GM21367 (cell line): ENCODE data around the gene FBXW8.

Experiments used
- ATAC-seq: cut with Tn5 transposase; IDR thresholded peaks from one replicate; pipeline ENCODE4 v1.9.1; 2021; ENCODE audit not compliant: unreplicated experiment

Gene FBXW8

GRCh38 chr12:116885491-116885890 lies 25.3 kb upstream of the FBXW8 start:
- no peak for ATAC-seq

GRCh38 chr12:116887244-116887643 lies 23.5 kb upstream of the FBXW8 start:
- ATAC-seq, result no peak

- no peak for ATAC-seq
Measured at GRCh38 chr12:116887897-116888296, 22.9 kb upstream of the FBXW8 start.

GRCh38 chr12:116890330-116890729 lies 20.4 kb upstream of the FBXW8 start:
- no peak for ATAC-seq

GRCh38 chr12:116891019-116891418 lies 19.7 kb upstream of the FBXW8 start:
- ATAC-seq, result no peak

GRCh38 chr12:116892349-116893140 lies 18.2 kb upstream of the FBXW8 start:
- no peak for ATAC-seq

GRCh38 chr12:116894913-116895312 lies 15.8 kb upstream of the FBXW8 start:
- ATAC-seq, result no peak

GRCh38 chr12:116896411-116896924 lies 14.3 kb upstream of the FBXW8 start:
- no peak for ATAC-seq

- no peak for ATAC-seq
Measured at GRCh38 chr12:116897476-116897875, 13.3 kb upstream of the FBXW8 start.

- ATAC-seq, result no peak
Measured at GRCh38 chr12:116898669-116899068, 12.1 kb upstream of the FBXW8 start.

GRCh38 chr12:116901612-116902011 lies 9.1 kb upstream of the FBXW8 start:
- no peak for ATAC-seq

- ATAC-seq, result no peak
Measured at GRCh38 chr12:116903818-116904217, 6.9 kb upstream of the FBXW8 start.

GRCh38 chr12:116906285-116906684 lies 4.5 kb upstream of the FBXW8 start:
- no peak for ATAC-seq

GRCh38 chr12:116910280-116910644 lies 488 bp upstream of the FBXW8 start:
- no peak for ATAC-seq

GRCh38 chr12:116915326-116915725 lies 4.6 kb downstream of the FBXW8 start:
- ATAC-seq, result no peak

- ATAC-seq, result no peak
Measured at GRCh38 chr12:116916122-116916521, 5.4 kb downstream of the FBXW8 start.

GRCh38 chr12:116916714-116917114 lies 6.0 kb downstream of the FBXW8 start:
- ATAC-seq, result peak; percentile 90

- no peak for ATAC-seq
Measured at GRCh38 chr12:116918464-116918863, 7.7 kb downstream of the FBXW8 start.

- ATAC-seq, result no peak
Measured at GRCh38 chr12:116919247-116919661, 8.5 kb downstream of the FBXW8 start.

GRCh38 chr12:116919706-116920485 lies 9.1 kb downstream of the FBXW8 start:
- ATAC-seq, result no peak

GRCh38 chr12:116920939-116921338 lies 10.2 kb downstream of the FBXW8 start:
- ATAC-seq, result no peak
